NCI-H748 treated with DMSO at 0.1 percent for 48 hours (cell line): ENCODE results near the gene BRD3.

Experiments
- DNase-seq: peaks from one replicate; lab custom pipeline; 2025; lab: John Stamatoyannopoulos, UW

BRD3 gene

DNA sequence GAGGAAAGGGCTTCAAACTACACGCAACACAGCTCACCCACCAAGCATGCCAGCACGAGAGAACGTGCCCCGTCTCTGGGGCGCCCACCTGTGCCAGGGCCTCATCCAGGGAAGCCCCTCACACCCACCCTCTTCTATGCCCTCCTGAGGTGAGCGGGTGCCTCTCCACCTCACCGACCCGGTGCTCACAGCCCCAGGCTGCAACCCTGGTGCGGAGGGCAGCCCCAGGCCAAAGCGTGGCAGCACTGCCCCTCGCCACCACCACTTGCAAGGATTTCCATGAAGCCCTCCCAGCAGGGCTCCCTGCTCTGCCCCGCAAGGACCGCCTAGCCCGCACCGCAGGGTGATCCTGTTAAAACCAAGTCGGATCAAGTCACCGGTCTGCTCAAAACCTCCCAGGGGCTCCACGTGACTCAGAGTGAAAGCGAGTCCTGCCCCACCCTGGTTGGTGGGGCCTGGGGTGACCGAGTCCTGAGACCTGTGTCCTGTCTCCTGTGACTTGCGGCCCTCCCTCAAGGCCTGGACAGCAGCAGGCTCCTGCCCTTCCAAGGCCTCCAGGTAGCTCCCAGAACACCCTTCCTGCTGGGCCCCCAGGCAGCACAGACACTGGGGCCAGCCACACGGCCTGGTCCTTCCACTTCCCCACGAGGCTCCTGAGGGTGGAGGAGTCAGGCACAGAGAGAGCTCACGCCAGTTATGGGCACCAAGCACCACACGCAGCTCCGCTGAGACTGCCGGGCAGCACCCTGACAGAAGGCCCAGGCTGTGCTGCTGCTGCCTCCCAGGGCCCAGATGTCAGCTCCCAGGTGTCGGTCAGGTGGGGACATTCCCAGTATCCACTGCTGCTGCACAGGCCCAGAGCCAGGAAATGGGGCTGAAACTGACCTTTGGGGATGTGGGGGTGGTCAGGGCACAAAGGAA is 12.7 kb downstream of the BRD3 start:
- DNase-seq = no peak

- DNase-seq = no peak
Measured at GRCh38 chr9:134053941-134054761, 13.7 kb downstream of the BRD3 start.

DNA sequence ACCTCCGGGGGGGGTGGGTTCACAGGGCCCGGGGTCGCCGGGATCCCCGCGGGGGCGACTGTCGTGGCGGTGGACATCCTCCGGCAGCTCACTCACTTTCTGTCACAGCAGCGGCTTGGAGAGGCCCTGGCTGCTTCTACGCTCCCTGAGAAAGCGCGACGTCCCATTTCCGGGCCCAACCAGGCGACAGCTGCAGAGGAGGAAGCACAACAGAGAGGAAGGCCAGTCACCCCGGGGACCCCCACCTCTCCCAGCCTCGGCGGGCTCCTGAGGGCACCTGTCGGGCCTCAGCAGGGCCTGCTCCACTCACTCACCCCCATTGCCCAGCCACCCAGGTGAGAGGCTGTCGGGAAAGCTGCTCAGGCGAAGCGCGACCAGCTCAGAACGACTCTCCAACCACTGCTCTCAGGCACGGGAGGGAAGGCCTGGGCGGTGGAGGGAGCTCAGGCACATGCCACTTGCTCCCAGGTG is 14.4 kb downstream of the BRD3 start:
- DNase-seq = no peak

- no peak for DNase-seq
Measured at GRCh38 chr9:134052941-134053340, 14.9 kb downstream of the BRD3 start.

DNA sequence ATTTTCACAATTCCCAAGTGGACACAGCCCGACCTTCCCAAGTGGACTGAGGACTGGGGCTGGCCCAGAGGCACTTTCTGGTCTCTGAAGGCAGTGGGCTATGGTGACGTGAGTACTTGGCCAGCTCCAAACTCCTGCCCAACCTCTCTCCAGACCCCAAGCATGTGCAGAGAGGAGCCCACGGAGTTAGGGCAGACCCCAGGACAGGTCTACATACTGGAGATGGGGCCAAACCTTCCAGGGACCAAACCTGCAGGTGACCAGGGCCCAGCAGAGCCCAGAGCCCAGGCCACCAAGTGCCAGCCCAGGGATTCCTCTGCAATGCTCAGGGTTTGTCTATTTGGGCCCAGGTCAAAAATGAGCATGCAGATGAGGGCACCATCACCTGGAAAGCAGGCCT is 15.3 kb downstream of the BRD3 start:
- DNase-seq = no peak

GRCh38 chr9:134051319-134051718 is 16.5 kb downstream of the BRD3 start:
- DNase-seq = no peak

DNA sequence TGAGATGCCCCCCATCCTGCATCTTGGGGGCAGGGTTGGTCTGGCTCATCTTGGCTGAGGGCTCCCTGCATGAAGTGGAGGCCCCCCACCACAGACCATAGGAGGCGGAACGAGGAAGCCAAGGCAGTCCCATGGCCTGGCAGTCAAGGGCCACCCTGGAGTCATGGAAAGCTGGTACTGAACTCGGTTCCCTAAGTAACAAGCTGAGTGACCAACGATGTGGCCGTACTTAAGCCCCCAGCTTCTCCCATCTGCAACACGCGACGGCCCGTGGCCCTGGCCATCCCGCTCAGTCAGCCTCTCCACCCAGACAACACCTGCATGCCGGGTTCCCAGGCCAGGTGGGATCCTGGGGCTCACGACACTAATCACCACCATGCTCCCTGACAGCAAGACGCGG is 17.1 kb downstream of the BRD3 start:
- DNase-seq = no peak

- no peak for DNase-seq
Measured at GRCh38 chr9:134049772-134050588, 17.8 kb downstream of the BRD3 start.

DNA sequence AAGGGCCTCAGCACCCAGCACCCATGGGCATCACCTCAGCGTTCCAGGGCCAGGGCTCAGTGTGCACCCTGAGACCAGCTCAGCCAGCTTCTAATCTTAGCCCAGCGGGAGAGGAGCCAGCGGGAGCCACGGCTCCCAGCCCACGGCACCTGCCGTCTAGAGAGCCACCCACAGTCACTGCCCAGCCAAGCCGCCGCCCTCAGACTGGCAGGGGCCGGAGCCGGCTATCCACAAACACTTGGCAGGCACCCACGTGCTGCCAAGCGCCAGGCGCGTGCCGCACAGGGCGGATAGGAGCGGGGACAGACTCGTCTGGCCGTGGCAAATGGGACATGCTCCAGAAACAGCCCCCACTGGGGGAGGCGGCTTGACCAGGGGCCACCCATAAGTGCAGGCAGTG is 18.6 kb downstream of the BRD3 start:
- DNase-seq = no peak

DNA sequence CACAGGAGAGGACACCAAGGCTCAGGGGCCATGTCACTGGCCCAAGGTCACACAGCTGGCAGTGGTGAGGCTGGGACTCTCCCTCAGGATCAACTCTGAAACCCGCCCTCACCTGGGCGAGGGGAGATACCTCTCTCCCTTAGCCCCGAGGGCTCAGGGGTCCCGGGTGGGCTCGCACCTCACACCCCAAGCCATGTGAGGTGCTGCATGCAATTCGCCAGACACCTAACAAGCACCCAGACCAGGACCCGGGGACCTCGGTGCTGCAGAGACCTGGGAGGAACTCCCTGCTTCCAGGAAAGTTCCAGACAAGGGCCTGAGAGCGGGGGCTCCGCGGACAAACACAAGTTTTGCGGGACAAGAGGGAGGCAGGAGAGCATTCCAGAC is 19.3 kb downstream of the BRD3 start:
- DNase-seq = no peak

DNA sequence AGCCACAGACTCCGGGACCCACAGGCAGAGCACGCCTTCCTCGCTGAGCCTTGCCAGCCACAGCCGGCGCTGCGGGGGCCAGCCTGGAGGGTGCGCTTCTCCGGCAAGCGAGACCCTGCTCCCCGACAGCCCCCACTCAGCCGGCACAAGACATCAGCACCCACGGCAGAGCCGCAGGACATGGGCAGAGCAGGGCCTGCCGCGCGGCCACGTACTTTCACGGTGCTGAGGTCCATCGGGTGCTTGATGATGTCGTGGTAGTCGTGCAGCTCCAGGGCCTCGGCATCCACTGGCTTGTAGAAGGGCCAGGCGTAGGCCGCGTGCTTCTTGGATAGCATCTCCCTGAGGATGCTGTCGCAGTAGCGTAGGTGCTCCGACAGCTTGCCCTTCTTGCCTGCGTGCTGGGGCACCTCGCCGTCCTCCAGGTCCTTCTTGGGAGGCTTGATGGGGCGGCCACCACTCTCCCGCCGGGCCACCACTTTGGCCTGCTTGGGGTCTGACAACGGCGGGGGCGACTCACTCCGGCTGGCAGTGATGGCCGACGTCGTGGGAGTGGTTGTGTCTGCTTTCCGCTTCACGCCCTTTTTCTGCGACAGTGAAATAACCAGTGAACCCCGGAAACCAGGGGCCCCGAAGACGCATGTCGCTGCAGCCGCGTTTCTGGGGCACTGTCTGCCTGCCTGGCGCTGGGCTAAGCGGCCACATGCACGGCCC is 19.8 kb downstream of the BRD3 start:
- DNase-seq = no peak

DNA sequence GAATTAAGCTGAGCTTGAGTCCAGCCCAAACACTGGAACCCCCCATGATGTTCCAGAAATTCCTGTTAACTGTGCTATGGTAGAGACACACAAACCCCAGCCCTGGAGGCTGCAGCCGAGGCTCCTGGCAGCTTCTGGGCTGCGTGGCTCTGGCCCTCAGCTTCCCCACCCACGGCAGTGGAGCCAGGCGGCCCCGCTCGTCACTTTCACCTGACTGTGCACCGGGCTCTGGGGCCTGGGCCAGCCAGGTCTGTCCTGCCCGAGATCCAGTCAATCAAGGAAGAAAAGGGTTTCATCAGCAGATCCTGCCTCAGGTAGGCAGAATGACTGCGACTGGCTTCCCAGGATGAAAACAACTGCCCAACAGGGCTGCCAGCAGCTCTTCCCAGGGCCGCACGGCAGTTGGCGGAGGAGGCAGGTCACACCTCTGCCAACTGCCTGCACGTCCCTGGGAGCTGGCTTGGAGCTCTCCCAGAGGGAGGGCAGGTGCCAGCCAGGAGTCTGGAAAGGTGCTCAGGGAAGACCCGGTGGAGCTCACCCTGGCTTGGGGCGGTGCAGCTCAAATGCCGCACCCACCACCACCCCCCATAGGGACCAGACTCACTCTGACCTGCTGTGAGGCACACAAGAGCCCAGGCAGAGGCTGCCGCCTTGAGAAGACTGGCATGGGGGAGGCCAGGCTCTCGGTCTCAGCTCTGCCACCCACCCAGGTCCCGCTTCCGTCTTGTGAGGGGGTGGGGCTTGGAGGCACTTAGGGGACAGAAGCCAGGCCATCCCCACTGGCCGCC is 20.7 kb downstream of the BRD3 start:
- DNase-seq = no peak

GRCh38 chr9:134045841-134046544 is 21.8 kb downstream of the BRD3 start:
- DNase-seq = no peak

DNA sequence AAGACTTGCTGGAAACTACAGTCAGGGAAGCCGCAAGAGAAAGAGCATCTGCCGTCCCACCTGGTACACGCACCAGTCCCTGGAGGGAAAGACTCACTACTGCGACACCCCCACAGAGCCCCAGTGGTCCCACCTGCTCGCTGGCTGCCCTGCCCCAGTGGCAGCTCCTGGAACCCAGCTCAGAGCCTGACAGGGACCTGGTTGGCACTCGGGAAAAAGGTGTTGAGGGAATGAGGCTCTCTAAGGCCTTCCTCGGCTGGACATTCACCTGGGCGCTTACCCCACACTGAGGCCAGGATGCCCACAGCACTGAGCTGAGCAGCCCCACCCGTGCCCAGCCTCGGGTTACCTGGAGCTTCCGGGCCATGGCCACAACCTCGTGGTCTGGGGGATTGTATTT is 22.9 kb downstream of the BRD3 start:
- no peak for DNase-seq

DNA sequence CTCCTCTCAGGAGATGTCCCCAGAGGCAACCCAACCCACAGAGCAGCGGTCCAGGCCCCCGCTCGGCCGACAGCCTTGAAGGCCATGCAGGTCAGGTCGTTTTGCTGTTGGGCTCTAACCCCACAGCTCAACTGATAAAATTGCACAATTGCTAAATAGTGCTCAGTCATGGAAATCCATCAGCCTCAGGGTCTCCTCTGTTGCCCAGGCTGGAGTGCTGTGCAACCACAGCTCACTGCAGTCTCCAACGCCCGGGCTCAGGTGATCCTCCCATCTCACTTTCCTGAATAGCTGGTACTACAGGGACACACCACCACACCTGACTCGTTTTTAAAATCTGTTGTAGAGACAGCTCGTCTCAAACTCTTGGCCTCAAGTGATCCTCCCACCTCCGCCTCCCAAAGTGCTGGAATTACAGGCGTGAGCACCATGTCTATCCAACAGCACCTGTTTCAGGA is 24.3 kb downstream of the BRD3 start:
- DNase-seq = no peak

DNA sequence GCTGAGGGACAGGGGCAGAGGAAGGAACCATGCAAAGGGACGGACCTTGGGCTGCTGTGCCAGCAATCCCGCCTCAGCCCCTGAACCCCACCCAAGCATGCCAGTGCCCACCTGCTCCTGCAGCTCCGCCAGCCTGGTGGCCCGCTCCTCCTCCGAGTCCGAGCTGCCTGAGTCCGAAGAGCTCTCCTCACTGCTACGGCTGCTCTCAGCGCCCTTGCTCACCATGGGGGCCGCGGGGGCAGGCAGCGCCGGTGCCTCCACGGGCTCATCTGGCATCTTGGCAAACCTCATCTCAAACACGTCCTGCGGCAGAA is 26.2 kb downstream of the BRD3 start:
- DNase-seq = no peak

DNA sequence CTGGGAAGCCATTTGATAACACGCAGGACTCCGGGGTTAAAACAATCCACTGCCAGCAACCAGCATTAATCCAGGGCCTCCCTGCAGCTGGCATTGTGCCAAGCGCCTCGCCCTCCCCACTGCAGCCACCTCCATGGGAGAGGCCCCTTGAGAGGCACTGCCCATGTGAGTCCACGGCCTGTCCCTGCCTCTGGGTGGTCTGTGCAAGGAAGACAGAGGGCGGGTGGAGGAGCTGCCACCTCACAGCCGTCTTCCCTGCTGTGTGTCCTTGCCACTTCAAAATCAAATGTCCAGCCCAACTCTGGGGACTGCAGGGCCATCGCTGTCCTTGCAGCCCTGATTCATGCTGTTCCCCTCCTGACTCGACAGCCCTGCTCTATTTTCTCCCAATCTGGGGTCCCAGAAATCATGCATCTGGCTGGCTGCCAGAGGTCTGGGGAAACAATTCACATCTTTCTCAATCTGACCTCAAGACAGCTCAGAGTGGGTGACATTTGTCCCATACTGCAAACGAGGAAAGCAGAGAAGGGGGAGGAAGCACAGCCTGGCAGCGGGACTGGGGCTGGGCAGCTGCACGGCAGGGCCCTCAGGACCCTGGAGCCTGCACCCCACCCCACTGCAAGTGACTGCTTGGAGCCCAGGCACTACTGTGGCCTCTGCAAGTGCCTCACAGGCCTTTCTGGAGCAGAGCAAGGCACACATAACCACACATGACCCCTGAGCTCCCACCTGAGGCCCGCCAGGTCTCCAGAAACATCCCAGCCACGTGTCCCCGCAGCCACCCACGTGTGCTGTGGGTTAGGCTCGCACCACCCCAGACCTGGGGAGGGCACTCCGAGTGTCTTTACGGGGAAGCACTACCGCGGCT is 26.8 kb downstream of the BRD3 start:
- no peak for DNase-seq

DNA sequence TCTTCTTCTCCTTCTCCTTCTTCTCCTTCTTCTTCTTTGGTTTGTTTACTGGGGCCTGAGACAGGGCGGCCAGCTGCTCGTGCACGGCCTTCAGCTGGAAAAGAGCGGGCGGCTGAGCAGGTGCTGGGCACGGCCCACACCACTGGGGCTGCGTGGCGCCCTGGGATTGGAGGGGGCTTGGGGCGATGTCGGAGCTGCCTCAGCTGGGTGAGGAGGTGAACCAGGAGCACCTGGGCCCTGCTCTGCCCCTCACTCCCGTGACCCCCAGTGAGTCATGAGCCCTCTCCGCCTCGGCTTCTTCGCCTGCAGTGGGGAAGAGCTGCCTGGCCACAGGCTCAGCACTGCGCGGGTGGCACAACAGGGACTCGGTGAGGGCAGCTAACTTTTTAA is 27.7 kb downstream of the BRD3 start:
- DNase-seq = no peak
